GM19240 (cell line): ENCODE data around the gene SAMD4B.

Experiments used
- DNase-seq: peaks from one replicate; pipeline ENCODE4 v3.0.0; 2011; ENCODE audit warnings: low spot score; ENCODE audit not compliant: insufficient read length

The SAMD4B gene

DNA sequence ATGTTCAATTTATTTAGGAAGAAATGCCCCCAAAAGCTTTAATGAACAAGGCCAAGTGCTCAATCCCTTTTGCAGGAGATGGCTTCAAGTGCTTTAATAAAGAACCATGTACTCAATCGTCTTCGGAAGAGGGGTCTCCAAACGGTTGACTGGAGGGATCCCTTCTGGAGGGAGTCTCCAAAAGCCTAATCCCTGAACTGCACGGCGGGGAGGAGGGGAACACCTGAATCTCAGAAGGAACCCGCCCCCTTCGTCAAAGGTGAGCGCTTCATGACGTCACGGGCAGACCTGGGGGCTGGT lies 48.2 kb downstream of the SAMD4B start:
- no peak for DNase-seq

DNA sequence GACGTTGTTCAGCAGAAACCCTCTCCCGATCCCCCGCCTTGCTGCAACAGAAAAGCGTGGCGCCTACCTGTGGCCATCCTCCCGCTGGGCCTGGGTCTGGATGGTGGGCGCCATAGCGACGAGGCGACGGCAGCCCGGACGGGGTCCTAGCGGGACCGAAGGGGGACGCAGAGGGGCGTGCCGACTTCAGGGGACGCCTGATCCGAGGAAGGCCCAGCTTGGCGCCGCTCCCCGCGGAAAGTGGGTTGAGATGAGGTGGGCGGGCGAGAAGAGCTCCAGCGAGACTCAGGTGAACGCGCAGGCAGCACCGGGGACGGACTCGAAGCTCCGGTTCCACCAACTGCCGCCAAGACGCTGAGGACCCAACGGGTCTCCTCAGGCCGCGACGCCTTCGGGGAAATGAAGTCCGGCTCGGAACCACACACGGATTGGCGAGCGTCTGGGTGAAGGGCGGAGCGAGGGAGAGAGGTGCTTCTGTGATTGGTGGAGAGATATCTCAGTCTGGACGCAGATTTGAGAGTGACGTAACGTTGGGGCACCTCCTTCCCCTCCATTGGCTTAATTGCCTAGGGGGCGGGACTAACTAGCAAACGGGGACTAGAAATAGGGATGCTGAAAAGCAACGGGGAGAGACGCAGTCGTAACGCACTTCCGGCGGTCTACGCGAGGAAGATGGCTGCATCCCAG lies 48.7 kb downstream of the SAMD4B start, which contains the start of the genes MED29 and PAF1:
TSS of gene MED29 (plus strand) at position 628 of the 687 bp plus-strand sequence. CDS start at position 673, 45 bp downstream.
TSS of gene PAF1 (minus strand) at position 356 of the 687 bp plus-strand sequence. CDS start at position 114, 242 bp downstream.
- peak; percentile 99 for DNase-seq

DNA sequence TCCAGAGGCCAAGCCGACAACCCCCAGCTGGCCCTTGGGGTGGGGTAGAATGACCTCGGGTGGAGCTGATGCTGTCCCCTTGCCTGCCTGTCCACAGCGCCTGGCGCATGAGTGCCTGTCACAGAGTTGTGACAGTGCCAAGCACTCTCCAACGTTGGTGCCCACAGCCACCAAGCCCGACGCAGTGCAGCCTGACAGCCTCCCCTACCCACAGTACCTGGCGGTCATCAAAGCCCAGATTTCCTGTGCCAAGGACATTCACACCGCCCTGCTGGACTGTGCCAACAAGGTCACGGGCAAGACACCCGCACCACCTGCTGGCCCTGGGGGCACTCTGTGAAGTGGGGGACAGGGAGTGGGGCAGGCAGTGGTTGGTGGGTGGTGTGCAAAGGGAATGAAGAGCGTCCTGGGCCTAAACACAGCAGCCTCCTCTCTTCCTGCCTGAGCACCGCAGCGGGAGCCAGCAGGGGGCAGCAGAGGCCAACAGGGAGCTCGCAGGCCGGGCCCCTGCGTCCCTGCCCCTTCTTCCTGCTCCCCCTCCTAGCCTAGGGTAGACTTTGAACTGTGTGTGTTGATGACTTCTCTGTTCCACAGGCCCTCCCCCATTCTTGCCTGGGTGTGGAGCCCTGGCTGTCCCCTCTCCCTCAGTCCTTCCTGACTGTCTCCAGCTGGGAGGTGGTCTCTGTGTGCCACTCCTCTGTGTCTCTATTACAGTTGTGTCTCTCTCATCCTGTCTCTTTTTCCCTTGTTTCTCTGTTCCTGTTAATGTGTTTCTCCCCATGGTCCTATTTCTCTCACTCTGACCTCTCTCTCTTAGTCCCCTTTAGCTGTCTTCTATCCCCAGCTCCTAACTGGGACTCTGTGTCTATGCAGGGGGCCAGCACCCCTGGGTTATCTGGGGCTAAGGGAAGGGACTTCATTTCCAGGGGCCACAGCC lies 55.4 kb downstream of the SAMD4B start:
- peak; percentile 62 for DNase-seq

DNA sequence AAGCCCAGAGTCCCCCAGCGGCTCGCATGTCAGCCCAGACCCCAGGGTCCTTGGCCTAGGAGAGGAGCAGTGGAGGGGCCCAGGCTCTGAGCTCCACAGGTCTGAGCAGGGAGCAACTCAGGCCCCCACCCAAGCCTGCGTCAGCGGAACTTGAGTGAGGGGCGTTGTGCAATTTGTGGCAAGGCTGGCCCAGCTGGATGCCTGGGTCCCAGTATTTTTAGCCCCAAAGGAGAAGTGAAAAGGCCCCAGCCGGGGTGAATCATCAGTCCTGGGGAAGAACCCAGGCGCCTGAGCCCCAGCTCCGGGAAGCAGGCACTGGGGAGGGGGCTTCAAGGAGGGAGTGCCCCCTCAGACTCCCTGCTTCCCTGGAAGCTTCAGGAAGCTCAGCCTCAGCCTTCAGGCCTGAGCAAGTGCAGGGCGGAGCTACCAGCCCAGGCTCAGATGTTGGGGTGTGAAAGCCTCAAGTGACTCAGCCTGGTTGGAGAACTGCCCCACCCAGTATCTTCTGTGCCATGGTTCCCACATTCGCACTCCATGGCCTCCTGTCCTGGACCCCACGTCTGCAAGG lies 56.2 kb downstream of the SAMD4B start:
- DNase-seq = no peak

DNA sequence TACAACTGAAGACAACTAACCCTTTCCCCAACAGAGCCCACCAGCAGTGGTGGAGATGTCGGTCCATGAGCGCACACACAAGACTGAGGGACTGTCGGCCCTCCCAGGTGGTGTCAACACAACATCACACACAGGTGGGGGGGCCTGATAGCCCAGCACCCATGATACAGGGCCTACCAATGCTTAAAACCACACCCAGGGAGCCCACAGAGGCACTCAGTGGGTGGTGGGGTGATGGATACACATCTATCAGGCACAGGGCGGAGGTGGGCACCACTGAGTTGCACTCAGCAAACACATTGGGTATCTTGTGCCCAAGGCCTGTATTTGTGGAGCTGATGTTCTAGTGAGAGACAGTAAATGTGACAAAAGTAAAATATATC lies 57.4 kb downstream of the SAMD4B start:
- DNase-seq = no peak

DNA sequence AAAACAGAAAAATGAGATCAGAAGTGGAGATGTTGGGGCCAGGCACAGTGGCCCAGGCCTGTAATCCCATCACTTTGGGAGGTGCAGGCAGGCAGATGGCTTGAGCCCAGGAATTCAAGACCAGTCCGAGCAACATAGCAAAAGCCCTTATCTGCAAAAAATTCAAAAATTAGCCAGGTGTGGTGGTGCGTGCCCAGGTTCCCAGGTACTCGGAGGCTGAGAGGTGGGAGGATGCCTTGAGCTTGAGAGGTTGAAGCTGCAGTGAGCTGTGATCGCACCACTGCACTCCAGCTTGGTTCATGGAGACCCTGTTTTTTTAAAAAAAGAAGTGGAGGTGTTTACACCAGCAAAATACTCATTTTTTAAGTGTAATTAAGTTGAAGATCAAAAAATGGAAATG lies 57.8 kb downstream of the SAMD4B start:
- no peak for DNase-seq

DNA sequence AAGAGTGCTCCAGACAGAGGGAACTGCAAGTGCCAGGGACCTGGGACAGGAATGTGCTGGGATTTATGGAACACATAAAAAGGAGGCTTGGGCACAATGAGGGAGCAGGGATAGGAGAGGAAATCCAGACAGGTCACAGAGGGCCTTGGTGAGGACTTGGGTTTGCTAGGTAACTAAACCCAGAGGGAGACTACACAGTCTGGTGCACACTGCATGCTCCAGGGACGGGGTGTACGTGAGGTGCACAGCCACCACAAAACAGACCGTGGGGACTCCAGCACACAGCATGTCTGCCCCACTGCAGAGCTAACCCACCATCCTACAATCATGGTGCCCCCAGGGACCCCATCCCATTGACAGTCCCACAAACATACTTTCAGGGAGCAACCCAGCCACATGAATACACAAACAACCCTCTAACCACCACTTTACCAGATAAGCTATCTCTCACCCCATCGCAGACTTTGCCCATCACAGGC lies 58.9 kb downstream of the SAMD4B start:
- DNase-seq = no peak

DNA sequence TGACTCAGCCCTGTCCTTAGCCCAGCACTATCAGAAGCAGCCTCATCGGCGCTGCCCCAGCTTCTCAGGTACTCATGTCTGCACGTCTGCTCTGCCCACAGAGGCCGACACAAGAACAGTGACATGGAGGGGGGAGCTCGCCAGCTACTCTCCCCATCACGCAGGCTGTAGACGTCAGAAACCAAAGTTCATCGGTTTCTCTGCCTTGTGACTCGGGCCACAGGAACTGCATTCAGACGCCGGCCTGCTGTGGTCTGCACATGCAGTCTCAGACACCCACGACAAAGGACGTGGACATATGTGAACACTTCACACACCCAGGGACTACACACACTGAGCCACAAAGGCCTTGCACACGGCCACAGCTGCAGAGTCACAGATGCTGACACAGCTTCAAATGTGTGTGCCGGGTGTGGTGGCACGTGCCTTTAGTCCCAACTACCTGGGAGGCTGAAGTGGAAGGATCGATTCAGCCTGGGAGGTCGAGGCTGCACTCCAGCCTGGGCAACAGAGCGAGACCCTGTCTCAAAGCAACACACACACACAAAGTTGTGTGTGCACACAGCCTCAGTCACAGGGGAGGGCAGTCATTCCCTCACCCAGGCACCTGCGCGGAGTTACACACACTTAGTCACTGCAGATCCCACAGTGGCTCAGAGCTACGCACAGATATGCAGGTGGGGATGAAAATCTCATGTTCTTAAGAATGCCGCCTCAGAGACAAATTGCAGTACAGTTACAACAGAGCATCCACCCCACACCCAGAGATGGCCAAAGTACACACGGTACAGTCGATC lies 59.5 kb downstream of the SAMD4B start:
- no peak for DNase-seq

DNA sequence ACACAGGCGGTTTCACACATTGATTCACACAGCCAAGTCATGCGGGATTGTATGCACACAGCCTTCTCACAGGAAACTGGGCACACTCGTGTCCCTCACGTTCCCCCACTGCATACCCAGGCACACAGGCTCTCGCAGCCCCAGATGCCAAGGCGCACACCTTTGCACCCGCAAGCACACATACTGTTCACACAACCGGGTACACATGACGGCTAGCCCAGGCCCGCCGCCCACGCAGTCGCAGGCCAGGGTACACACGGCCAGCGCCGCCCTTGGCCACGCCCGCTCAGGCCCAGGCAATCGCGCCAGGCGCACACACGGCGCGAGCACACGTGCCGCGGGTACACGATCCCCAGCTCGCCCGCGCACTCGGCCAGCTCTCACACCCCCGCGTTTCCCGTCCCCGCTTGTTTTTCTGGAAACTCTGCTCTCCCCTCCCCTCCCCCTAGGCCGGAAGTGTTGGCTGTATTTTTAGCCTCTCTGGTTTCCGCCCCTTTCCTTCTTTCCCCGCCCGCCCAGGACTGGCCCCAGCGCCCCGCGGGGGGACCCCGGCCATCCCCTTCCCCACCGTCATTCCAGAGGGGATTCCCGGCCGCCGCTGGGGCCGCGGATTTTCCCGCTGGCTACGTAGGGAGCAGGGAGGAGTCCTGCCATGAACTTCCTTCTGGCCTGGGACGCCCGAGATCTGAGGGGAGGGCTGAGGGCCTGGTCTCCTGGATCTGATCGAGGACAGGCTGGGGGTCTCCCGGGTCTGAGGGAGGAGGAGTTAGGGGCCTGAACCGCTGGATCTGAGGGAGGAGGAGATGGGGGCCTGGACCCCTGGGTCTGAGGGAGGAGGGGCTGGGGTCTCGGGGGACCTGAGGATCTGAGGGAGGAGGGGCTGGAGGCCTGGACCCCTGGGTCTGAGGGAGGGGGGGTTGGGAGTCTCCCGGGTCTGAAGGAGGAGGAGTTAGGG lies 60.4 kb downstream of the SAMD4B start:
- DNase-seq = peak; percentile 35

DNA sequence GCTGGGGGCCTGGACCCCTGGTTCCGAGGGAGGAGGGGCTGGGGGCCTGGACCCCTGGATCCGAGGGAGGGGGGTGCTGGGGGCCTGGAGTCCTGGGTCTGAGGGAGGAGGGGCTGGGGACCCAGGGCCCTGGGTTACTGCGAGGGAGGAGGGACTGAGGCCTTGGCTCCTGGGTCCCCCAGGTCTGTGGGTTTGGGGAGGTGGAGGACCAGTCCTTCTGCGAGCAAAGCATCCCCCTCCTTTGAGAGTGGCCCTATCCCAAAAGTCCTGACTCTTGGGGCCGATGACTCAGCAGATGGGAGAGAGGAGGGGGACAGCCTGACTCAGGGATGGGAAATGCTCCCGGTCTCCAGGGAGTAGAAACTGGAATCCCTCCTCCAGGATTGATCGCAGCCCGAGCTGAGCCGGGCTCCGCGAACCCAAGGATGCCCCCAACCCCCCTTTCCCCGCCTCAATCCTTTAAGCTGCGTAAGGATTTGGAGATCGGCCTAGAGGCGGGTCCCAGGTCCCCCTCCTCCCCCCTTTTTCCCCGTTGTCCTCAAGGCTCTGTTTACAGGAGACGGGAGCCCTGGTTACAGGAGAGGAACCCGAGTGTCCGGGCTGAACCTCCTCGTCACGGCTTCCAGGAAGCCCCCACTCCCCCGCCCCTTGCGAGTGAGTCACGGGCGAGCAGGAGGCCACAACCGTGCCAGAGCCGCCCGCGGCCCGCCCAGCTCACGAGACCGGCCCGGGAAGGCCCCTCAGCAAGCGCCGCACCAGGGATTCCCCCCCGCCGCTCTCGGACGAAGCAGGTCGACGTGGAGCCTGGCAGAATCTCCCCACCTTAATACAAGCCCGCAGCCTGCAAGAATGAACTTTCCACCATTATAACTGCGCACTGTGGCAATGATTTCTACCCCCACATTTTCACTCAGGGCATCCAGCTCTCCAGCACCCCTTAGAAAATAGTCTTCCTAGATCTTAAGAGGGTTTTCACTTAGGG lies 61.4 kb downstream of the SAMD4B start:
- DNase-seq = peak; percentile 40

DNA sequence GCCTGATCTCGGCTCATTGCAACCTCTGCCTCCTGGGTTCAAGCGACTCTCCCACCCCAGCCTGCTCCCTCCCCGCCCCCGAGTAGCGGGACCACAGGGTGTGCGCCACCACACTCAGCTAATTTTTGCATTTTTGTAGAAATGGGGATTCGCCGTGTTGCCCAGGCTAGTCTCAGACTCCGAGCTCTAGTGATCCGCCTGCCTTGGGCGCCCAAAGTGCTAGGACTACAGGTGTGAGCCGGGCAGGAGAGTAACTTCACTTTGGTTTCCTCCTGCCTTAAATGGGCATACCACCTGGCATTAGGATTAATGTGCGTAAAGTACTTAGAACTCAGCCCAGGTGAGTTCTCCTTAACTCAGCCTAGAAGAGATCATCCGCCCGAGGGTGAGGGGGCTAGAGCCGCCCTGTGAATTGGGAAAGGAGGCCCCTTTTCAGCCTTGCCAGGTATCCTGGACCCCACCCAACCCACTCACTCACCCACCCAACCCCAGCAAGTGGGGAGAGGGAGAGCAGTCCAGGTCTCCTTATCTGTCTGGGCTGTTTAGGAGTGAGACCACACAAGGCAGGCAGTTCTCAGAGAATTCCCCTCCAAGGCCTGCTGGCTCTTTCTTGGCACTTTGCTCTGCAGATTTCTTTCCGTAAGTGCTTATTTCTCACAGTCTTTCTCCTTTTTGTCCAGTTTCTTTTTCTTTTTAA lies 63.2 kb downstream of the SAMD4B start:
- DNase-seq = no peak

DNA sequence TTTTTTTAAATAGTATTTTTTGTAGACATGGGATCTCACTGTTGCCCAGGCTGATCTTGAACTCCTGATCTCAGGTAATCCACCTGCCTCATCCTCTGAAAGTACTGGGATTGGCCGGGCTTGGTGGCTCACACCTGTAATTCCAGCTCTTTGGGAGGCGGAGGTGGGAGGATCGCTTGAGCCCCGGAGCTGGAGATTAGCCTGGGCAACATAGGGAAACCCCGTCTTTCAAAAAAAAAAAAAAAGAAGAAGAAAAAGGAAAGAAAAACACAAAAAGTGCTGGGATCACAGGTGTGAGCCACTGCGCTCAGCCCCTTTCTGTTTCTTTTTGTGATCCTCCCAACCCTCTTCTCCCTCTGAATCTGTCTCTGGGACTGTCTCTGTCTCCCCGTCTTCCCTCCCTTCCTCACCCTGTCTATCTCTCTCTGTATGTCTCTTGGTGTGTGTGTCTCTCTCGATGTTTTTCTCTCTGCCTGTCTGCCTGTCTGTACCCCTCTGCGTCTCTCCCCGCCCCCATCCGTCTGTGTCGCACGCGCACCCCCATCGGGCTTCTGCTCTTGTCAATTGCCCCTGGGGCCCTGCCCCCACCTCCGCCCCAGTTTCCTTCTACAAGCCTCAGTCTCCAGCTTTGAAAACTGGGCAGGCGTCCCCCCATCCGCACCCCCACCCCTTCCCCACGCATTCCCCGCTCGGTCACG lies 63.9 kb downstream of the SAMD4B start:
- no peak for DNase-seq

DNA sequence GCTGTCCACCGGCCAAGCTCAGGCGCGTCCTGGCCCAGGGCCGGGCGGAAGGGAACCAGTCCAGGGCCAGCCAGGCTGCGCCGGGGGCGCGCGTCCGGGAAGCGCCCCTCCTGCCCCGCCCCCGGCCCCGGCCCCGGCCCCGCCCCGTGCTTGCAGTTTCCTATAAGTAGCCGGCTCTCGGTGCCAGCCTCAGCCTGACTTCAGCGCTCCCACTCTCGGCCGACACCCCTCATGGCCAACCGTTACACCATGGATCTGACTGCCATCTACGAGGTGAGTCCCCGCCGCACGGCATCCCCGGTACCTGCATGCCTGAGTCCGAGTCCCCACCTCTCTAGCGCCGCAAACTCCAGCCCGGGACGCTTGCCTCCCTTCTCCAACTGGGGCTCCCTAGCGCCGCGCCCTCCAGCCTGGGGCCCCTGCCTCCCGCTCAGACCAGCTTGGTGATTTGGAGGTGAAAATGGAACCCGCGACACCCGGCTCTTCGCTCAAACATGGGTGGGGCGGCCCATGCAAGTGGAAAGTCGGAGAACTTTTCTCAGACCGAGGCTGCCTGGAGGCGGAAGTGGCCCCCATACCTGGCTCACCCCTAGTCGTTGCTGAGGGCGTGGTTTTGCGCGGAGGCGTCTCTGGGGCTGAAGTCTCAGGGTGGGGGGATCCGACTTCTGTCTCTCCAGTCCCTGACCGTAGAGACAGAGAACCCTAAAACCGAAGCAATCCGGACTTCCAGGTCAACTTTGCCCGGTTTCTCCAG lies 64.6 kb downstream of the SAMD4B start, which contains the start of gene ZFP36:
TSS of gene ZFP36 (plus strand) at position 192 of the 754 bp plus-strand sequence. CDS start at position 250, 58 bp downstream.
- peak; percentile 43 for DNase-seq

DNA sequence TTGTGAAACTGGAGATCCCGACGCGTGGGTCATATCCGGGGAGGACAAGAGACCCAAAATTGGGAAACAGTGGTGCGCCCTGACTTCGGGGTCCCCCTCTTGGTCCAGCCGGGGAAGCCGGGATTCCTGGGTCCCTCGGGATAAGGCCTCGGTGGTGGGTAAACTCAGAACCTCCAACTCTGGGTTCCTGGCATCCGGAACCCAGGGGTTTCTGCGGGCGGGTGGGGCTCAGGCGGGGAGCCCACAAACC lies 65.1 kb downstream of the SAMD4B start:
- no peak for DNase-seq

DNA sequence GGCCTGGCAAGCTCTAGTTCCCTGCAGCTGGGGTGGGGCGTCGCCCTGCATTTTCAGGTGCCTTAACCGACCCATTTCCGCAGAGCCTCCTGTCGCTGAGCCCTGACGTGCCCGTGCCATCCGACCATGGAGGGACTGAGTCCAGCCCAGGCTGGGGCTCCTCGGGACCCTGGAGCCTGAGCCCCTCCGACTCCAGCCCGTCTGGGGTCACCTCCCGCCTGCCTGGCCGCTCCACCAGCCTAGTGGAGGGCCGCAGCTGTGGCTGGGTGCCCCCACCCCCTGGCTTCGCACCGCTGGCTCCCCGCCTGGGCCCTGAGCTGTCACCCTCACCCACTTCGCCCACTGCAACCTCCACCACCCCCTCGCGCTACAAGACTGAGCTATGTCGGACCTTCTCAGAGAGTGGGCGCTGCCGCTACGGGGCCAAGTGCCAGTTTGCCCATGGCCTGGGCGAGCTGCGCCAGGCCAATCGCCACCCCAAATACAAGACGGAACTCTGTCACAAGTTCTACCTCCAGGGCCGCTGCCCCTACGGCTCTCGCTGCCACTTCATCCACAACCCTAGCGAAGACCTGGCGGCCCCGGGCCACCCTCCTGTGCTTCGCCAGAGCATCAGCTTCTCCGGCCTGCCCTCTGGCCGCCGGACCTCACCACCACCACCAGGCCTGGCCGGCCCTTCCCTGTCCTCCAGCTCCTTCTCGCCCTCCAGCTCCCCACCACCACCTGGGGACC lies 65.6 kb downstream of the SAMD4B start:
- no peak for DNase-seq

DNA sequence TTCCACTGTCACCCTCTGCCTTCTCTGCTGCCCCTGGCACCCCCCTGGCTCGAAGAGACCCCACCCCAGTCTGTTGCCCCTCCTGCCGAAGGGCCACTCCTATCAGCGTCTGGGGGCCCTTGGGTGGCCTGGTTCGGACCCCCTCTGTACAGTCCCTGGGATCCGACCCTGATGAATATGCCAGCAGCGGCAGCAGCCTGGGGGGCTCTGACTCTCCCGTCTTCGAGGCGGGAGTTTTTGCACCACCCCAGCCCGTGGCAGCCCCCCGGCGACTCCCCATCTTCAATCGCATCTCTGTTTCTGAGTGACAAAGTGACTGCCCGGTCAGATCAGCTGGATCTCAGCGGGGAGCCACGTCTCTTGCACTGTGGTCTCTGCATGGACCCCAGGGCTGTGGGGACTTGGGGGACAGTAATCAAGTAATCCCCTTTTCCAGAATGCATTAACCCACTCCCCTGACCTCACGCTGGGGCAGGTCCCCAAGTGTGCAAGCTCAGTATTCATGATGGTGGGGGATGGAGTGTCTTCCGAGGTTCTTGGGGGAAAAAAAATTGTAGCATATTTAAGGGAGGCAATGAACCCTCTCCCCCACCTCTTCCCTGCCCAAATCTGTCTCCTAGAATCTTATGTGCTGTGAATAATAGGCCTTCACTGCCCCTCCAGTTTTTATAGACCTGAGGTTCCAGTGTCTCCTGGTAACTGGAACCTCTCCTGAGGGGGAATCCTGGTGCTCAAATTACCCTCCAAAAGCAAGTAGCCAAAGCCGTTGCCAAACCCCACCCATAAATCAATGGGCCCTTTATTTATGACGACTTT lies 66.4 kb downstream of the SAMD4B start:
- DNase-seq = no peak
